ENCODE measurements around the gene GLDN.

Gene GLDN

GRCh38 chr15:51356983-51357382 is 15.5 kb downstream of the GLDN start:
- DNase-seq (ENCODE audit: low read depth) = no peak

- no peak for DNase-seq (ENCODE audit: low read depth)
Measured at GRCh38 chr15:51359981-51360380, 18.5 kb downstream of the GLDN start.

GRCh38 chr15:51363383-51363782 is 21.9 kb downstream of the GLDN start:
- DNase-seq (ENCODE audit: low read depth) = no peak

GRCh38 chr15:51365417-51365816 is 24.0 kb downstream of the GLDN start:
- no peak for DNase-seq (ENCODE audit: low read depth)

- no peak for DNase-seq (ENCODE audit: low read depth)
Measured at GRCh38 chr15:51366071-51366470, 24.6 kb downstream of the GLDN start.

GRCh38 chr15:51366920-51367319 is 25.5 kb downstream of the GLDN start:
- DNase-seq (ENCODE audit: low read depth) = no peak

- DNase-seq (ENCODE audit: low read depth) = no peak
Measured at GRCh38 chr15:51367322-51367976, 26.0 kb downstream of the GLDN start.

- no peak for DNase-seq (ENCODE audit: low read depth)
Measured at GRCh38 chr15:51368307-51368706, 26.9 kb downstream of the GLDN start.

- no peak for DNase-seq (ENCODE audit: low read depth)
Measured at GRCh38 chr15:51368751-51369450, 27.4 kb downstream of the GLDN start.

- no peak for DNase-seq (ENCODE audit: low read depth)
Measured at GRCh38 chr15:51369451-51369761, 28.0 kb downstream of the GLDN start.

GRCh38 chr15:51371266-51371665 is 29.8 kb downstream of the GLDN start:
- no peak for DNase-seq (ENCODE audit: low read depth)

GRCh38 chr15:51374131-51374530 is 32.7 kb downstream of the GLDN start:
- DNase-seq (ENCODE audit: low read depth) = no peak

- DNase-seq (ENCODE audit: low read depth) = no peak
Measured at GRCh38 chr15:51375966-51376640, 34.6 kb downstream of the GLDN start.

- DNase-seq (ENCODE audit: low read depth) = no peak
Measured at GRCh38 chr15:51377038-51377786, 35.8 kb downstream of the GLDN start.

- DNase-seq (ENCODE audit: low read depth) = no peak
Measured at GRCh38 chr15:51378406-51378805, 37.0 kb downstream of the GLDN start.

GRCh38 chr15:51379390-51379789 is 37.9 kb downstream of the GLDN start:
- no peak for DNase-seq (ENCODE audit: low read depth)

- DNase-seq (ENCODE audit: low read depth) = no peak
Measured at GRCh38 chr15:51380999-51381806, 39.7 kb downstream of the GLDN start.

GRCh38 chr15:51382787-51383186 is 41.3 kb downstream of the GLDN start:
- no peak for DNase-seq (ENCODE audit: low read depth)

- no peak for DNase-seq (ENCODE audit: low read depth)
Measured at GRCh38 chr15:51386029-51386428, 44.6 kb downstream of the GLDN start.

- no peak for DNase-seq (ENCODE audit: low read depth)
Measured at GRCh38 chr15:51386486-51386885, 45.0 kb downstream of the GLDN start.

- DNase-seq (ENCODE audit: low read depth) = no peak
Measured at GRCh38 chr15:51386960-51387698, 45.7 kb downstream of the GLDN start.

All from stimulated activated CD8-positive, alpha-beta memory T cell treated with anti-CD3 and anti-CD28 coated beads, Interleukin-4, amount 100 ng/mL, for 24 hours (primary cell).